ENCODE results near the gene LBHD1. TPM values are rescaled to one million over a fixed set of nuclear protein-coding genes. Genes with fewer than 3 reads are reported as not detected.

Gene LBHD1
- total and polyA plus RNA-seq, 2 donors (not counting 3 experiments of a cell fraction or from before 2014, with no cell fraction given), result 3.8 to 7.5 TPM

DNA sequence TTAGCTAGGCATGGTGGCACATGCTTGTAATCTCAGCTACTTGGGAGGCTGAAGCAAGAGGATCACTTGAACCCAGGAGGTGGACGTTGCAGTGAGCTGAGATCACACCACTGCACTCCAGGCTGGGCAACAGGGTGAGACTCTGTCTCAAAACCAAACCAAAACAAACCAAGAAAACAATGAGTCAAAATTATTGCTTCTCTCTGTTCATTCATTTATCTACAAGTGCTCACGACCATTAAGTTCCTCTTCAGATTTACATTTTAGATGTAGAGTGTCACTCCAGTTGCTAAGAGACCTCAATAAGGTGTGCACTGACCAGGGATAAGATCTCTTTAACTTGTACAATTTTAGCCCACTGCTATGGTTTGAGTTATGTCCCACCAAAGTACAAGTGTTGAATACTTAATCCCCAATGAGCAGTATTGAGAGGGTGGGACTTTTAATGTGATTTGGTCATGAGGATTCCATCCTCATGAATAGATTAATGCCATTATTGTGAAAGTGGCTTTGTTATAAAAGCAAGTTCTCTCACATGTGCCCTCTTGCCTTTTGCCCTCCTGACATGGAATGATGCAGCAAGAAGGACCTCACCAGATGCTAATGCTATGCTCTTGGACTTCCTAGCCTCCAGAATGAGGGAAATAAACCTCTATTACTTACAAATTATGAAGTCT, 47.4 kb upstream of the LBHD1 start:
- H3K9me1 ChIP-seq (replicated peaks; ENCODE audit: control insufficient read depth, extremely low read depth, insufficient read depth, low read length), result no peaks in the 10 kb centered on the region
- peaks cover 5% of the 10 kb centered on the region for H3K4me1 ChIP-seq (ENCODE audit: control insufficient read depth, extremely low read depth, insufficient read depth, low read length)
- no peak for FAIRE-seq
- H3K9ac ChIP-seq (replicated peaks; ENCODE audit: extremely low read depth, insufficient read depth, low read length), result no peak overlapping the region
- BruUV-seq (replicated peaks), result no TSS peak
- no peaks in the 10 kb centered on the region for H4K20me1 ChIP-seq (replicated peaks; ENCODE audit: control insufficient read depth, extremely low read depth, insufficient read depth, low read length)
- no peak overlapping the region for H3K27ac ChIP-seq (ENCODE audit: insufficient read depth, low read depth, low read length)
- no peak overlapping the region for H3K4me3 ChIP-seq (replicated peaks in 1 of 3; ENCODE audit: insufficient read depth in 1 of 3, low read depth in 1 of 3, low read length in 3 of 3)
- H3K79me2 ChIP-seq (ENCODE audit: control insufficient read depth, insufficient read depth, low read length), result peaks cover 64% of the 10 kb centered on the region
- DNase-seq (ENCODE audit: low read depth, low spot score), result no peak
- intact Hi-C loops (cut with micrococcal nuclease) (no loop called here), dilution Hi-C loops (cut with MboI; ENCODE audit: extremely low pct_ligation_motif_present, low sequenced_read_pairs) (no loop called here)
- no peak overlapping the region for H2AFZ ChIP-seq (ENCODE audit: low read depth, low read length)
- POLR2A ChIA-PET, result no interaction called here
- no peaks in the 10 kb centered on the region for H3K9me3 ChIP-seq (replicated peaks; ENCODE audit: control insufficient read depth, insufficient read depth, low read length)
- H3K36me3 ChIP-seq (ENCODE audit: control insufficient read depth in 2 of 2, extremely low read depth in 1 of 2, insufficient read depth in 2 of 2, low read length in 2 of 2), result peaks cover 46 to 64% of the 10 kb centered on the region in 2 experiments
- no peaks in the 10 kb centered on the region for H3K27me3 ChIP-seq (ENCODE audit: control insufficient read depth in 2 of 2, insufficient read depth in 2 of 2, low read length in 2 of 2)
- no peak overlapping the region for H3K4me2 ChIP-seq (ENCODE audit: insufficient read depth, low read length)
- TF ChIP-seq, protein P1, sequence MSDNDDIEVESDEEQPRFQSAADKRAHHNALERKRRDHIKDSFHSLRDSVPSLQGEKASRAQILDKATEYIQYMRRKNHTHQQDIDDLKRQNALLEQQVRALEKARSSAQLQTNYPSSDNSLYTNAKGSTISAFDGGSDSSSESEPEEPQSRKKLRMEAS (IDR thresholded peaks at IDR 0.05; ENCODE audit: insufficient read depth, insufficient read length), result no peak
- no peak for TF ChIP-seq EZH2 (IDR thresholded peaks at IDR 0.05; ENCODE audit: borderline replicate concordance, low read depth, low read length, severe bottlenecking)
- CTCF ChIA-PET, result no interaction called here

DNA sequence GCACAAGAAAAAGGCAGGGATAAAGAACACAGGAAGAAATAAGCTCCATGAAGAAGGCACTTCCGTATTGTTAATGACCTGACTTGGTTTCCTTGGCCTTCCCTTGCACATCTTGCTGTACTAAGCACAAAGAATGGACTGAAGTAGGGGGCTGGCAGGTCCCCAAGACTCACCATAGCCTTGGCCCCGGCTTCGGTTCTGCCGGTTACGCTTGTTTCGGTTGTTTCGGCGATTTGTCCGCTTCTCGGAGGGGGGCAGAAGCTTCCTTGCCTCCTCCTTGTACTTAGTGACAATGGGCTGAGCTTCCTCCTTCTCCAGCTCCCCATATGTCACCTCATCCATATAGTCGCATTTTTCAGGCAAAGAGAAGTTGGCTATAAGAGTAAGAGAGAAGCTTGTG, 44.7 kb upstream of the LBHD1 start:
- Histone ChIP-seq H3K9me3 (replicated peaks; ENCODE audit: control insufficient read depth, insufficient read depth, low read length) (no peaks in the 10 kb centered on the region), H3K79me2 (ENCODE audit: control insufficient read depth, insufficient read depth, low read length) (peaks cover 40% of the 10 kb centered on the region), H2AFZ (ENCODE audit: low read depth, low read length) (no peak overlapping the region), H3K4me3 (replicated peaks in 1 of 3; ENCODE audit: insufficient read depth in 1 of 3, low read depth in 1 of 3, low read length in 3 of 3) (no peak overlapping the region), H4K20me1 (replicated peaks; ENCODE audit: control insufficient read depth, extremely low read depth, insufficient read depth, low read length) (no peaks in the 10 kb centered on the region), H3K27ac (ENCODE audit: insufficient read depth, low read depth, low read length) (no peak overlapping the region), H3K27me3 (ENCODE audit: control insufficient read depth in 2 of 2, insufficient read depth in 2 of 2, low read length in 2 of 2) (no peaks in the 10 kb centered on the region), H3K9ac (replicated peaks; ENCODE audit: extremely low read depth, insufficient read depth, low read length) (no peak overlapping the region), H3K4me2 (ENCODE audit: insufficient read depth, low read length) (no peak overlapping the region), H3K9me1 (replicated peaks; ENCODE audit: control insufficient read depth, extremely low read depth, insufficient read depth, low read length) (no peaks in the 10 kb centered on the region), H3K4me1 (ENCODE audit: control insufficient read depth, extremely low read depth, insufficient read depth, low read length) (no peaks in the 10 kb centered on the region), H3K36me3 (ENCODE audit: control insufficient read depth in 2 of 2, extremely low read depth in 1 of 2, insufficient read depth in 2 of 2, low read length in 2 of 2) (peaks cover 47 to 50% of the 10 kb centered on the region in 2 experiments)
- POLR2A ChIA-PET, result no interaction called here
- no peak for FAIRE-seq
- dilution Hi-C loops (cut with MboI; ENCODE audit: extremely low pct_ligation_motif_present, low sequenced_read_pairs) (no loop called here), intact Hi-C loops (cut with micrococcal nuclease) (no loop called here)
- no TSS peak for BruUV-seq (replicated peaks)
- TF ChIP-seq JUN (IDR thresholded peaks at IDR 0.05; ENCODE audit: borderline replicate concordance, insufficient read depth, insufficient read length, low read depth) (no peak), GATA2 (IDR thresholded peaks at IDR 0.05; ENCODE audit: insufficient read depth, insufficient read length, low read depth, low read length) (no peak), POLR2AphosphoS5 (IDR thresholded peaks at IDR 0.05; ENCODE audit: insufficient read depth, low read depth, low read length) (no peak)
- TF ChIP-seq, protein P2, sequence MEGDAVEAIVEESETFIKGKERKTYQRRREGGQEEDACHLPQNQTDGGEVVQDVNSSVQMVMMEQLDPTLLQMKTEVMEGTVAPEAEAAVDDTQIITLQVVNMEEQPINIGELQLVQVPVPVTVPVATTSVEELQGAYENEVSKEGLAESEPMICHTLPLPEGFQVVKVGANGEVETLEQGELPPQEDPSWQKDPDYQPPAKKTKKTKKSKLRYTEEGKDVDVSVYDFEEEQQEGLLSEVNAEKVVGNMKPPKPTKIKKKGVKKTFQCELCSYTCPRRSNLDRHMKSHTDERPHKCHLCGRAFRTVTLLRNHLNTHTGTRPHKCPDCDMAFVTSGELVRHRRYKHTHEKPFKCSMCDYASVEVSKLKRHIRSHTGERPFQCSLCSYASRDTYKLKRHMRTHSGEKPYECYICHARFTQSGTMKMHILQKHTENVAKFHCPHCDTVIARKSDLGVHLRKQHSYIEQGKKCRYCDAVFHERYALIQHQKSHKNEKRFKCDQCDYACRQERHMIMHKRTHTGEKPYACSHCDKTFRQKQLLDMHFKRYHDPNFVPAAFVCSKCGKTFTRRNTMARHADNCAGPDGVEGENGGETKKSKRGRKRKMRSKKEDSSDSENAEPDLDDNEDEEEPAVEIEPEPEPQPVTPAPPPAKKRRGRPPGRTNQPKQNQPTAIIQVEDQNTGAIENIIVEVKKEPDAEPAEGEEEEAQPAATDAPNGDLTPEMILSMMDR (IDR thresholded peaks at IDR 0.05; ENCODE audit: extremely low read depth in 1 of 2, insufficient read depth in 1 of 2, low read depth in 1 of 2, low read length in 2 of 2), result no peak
- CTCF ChIA-PET, result no interaction called here
- no peak for DNase-seq (ENCODE audit: low read depth, low spot score)
